GM18951 (cell line): ENCODE data around the gene TMEM109.

Source experiments
- POLR2A ChIP-seq: IDR thresholded peaks from 4 replicates; pipeline ENCODE4 v1.6.1; 2011; ENCODE audit warnings: mild to moderate bottlenecking; ENCODE audit not compliant: insufficient read length, insufficient read depth; ENCODE audit errors: extremely low read depth
- in situ Hi-C: fragments of 300-500 bp; cut with MboI; formaldehyde crosslinking; loops from one replicate; pipeline ENCODE4 v1.12.0; 2022; ENCODE audit warnings: low sequenced_read_pairs, mixed read lengths, inconsistent platforms; ENCODE audit not compliant: unreplicated experiment

Gene TMEM109

DNA sequence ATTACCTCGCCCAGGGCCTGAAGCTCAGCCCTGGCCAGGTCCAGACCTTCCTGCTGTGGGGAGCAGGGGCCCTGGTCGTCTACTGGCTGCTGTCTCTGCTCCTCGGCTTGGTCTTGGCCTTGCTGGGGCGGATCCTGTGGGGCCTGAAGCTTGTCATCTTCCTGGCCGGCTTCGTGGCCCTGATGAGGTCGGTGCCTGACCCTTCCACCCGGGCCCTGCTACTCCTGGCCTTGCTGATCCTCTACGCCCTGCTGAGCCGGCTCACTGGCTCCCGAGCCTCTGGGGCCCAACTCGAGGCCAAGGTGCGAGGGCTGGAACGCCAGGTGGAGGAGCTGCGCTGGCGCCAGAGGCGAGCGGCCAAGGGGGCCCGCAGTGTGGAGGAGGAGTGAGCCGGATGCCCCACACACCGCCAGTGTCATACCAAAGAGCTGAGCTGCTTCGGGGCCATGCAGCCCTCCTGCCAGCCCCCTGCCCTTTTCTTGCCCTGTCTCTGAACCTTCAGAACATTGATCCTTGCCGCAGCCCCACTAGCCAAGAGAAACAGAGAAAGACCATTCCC is 7.9 kb downstream of the TMEM109 start:
- in situ Hi-C loops = no loop called here
- no peak for TF ChIP-seq POLR2A

DNA sequence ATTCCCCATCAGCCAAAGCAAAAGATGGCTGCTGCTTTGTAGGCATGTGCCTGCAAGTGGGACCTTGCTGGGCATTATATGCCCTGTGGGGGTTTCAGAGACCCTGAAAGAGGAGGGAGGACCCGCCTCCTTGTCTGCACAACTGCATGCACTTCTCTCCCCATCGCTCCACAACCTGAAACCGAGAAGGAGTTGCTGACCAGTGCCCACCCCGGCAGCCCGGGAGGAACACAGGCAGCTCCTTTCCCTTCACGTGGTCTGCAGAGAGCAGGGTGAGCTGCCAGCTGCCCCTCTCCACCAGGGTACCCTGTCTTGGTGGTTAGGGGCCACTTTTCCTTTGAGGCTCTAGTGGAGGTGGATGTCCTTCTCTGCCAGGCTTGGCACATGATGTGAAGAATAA is 8.9 kb downstream of the TMEM109 start:
- in situ Hi-C loops = no loop called here

DNA sequence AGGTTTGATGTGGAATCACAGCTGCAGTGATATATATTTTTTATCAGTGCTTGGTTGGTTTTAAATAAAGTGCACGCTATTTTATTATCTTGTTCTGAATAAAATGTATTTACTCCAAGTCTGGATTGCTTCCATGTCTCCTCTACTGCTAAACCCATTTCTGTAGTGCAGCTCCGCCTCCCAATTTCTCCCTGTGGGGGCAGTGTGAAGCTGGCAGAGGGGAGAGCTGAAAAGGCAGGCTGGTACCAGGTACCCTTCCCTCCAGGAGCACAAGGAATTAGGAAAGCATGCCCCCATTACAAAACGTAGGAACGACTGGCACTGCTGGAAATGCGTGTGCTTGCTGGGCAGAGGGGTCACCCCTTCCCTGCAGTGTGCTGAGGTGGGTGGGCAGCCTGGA is 9.4 kb downstream of the TMEM109 start:
- in situ Hi-C loops = no loop called here

More for the DNA sequence above, 8.9 kb downstream of the TMEM109 start:
- TF ChIP-seq POLR2A = no peak

DNA sequence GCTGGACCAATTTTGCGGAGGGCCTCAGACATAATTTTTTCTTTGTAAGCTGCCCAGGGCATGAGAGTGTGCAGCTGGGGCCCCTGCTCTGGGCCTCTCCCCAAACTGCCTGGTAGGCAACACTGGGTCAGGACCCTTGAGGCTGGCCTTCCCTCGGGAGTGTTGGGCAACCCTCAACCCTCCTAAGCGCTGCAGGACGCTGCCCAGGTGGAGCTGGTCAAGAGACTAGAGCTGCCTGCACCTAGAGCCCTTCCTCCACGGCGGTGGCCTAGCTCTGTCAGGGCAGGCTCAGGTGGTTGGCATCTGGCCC is 9.8 kb downstream of the TMEM109 start:
- no peak for TF ChIP-seq POLR2A
- in situ Hi-C loops = no loop called here

More for the DNA sequence above, 9.4 kb downstream of the TMEM109 start:
- no peak for TF ChIP-seq POLR2A

DNA sequence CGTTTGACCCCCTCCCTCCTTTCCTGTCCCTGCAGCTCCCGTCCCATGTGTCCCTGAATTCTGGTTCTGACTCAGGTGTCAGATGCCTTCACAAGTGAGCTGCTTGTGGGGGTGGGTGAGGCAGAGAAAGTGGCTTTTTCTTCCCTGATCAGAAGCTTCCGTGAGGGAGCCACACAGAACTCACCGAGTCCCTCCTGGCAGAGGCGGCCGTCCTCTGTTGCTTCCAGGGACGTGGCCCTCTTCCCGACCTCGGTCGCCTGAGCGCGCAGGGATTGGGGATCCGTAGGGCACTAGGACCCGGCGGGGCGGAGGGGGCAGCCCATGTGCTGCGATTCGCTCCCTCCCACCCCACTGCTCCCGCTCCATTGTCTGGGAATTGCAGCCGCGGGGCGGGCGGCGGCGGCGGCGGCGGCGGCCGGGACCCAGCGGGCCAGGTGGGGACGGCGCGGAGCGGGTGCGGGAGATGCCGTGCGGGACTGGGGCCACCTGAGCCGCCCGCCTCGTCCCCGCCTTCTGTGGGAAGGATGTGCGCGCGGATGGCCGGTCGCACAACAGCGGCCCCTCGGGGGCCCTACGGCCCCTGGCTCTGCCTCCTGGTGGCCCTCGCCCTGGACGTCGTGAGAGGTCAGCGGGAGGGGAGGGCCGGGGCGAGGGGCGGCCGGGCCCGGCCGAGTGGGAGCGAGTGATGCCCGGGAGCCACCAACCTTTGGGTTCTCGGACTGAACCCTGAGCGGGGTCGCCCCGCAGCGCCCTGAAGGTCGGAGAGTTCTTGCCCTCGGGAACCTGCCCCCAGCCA is 10.3 kb downstream of the TMEM109 start, which contains the start of gene TMEM132A:
TSS of gene TMEM132A (plus strand) at position 351 of the 796 bp plus-strand sequence. CDS start at position 525, 174 bp downstream.
- peak; percentile 27 for TF ChIP-seq POLR2A
- in situ Hi-C loops = no loop called here

DNA sequence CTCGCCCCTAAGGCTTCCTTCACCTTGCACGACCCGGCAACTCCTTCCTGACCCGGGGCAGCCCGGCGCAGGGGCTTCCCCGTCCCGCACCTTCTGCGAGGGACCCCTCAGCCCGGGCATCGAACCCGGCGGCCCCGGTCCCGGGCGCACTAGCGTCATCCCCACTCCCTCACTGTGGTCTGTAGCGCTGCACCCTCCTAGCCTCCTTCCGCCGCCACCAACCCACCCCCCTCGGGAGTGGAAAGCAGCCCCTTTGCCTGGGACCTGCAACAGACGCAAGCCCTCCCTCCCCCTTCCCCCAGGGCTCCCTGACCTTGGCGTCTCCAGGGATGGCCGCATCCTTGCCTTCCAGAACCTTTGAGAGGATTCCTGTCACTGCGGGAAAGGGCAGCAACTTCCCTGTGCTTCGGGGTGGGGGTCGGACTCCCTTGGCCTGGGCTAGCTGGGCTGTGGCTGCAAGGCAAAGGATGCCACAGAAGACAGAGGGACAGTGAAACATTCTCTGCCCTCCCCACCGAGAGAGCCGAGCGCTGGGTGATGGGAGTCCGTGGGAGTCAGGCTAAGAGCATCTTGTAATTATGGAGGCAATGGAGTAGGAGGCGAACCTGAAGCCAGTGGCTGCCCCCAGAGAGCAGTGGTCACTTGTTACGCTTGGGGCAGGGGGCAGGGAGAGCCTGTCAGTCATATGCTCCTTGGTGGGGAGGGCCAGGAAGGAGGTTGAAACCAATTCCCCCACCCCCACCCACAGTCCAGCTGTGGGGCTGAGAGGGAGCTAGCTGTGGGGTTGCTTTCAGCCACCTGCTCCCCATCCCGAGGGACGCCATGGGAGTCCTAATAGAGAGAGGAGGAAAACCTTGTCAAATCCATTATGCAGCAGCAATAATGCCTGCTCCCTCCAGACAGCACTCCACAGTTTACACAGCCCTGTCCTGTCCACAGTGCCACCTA is 11.2 kb downstream of the TMEM109 start:
- in situ Hi-C loops = no loop called here
- no peak for TF ChIP-seq POLR2A

DNA sequence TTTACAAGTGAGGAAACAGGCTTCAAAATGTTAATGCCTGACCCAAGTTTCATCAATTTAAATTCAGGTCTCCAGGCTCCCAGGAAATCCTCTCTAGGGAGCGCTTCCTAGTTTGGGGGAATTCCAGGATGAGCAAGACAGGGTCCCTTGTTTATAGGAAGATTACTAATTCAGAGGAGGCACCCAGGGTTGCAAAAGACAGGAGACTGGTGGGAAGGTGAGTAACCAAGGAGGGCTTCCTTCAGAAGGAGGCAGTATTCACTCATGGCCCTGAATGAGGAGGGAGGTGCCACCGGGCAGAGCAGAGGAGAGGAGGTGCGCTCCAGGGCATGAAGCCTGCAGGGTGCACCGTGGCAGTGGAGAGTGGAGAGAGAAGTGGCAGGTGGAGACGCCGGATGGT is 11.9 kb downstream of the TMEM109 start:
- TF ChIP-seq POLR2A = no peak
- in situ Hi-C loops = no loop called here

DNA sequence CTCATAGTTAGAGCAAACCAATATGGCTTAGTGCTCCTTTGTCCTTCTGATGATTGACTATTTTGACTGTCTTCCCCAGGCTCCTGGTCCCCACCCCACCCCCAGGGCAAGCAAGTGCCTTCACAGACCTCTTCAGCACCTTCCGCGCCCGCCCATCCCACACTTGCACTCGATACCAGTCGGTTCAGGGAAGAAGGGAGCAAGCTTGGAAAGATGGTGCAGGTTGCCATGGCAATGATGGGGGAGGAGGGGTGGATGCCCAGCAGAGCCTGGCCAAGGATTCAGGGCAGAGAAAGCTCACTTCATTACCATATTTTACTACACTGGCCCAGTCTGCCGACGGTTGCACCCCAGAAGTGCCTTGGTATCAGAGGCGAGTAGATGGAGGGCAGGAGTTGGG is 12.5 kb downstream of the TMEM109 start:
- in situ Hi-C loops = no loop called here
- TF ChIP-seq POLR2A = no peak

DNA sequence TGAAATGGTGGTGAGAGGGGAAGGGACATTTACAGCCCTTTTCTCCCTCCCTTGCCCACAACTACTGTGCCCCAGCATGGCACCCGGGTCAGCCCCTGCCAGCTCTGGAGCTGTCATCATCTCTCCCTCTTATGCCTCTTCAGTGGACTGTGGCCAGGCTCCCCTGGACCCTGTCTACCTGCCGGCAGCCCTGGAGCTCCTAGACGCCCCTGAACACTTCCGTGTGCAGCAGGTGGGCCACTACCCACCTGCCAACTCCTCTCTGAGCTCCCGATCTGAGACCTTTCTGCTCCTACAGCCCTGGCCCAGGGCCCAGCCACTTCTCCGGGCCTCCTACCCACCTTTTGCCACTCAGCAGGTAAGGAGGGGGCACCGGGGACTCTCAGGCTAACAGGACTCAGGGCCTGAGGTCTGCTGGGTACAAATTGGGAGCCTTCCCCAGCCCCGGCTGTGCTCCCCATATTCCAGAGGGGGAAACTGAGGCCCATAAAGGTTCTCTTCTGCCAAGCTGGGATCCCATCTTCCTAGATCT is 13.2 kb downstream of the TMEM109 start:
- no peak for TF ChIP-seq POLR2A
- in situ Hi-C loops = no loop called here

DNA sequence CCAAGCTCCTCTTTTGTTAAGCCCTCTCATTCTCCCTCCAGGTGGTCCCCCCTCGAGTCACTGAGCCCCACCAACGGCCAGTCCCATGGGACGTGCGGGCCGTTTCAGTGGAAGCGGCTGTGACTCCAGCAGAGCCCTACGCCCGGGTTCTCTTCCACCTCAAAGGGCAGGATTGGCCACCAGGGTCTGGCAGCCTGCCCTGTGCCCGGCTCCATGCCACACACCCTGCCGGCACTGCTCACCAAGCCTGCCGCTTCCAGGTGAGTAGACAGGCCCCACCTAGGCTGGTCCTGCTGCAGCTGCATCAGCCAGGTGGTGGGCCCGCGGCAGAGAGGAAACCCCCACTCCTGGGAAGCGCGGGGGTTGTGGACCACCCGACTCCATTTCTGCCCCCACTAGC is 13.6 kb downstream of the TMEM109 start:
- TF ChIP-seq POLR2A = no peak
- in situ Hi-C loops = no loop called here

DNA sequence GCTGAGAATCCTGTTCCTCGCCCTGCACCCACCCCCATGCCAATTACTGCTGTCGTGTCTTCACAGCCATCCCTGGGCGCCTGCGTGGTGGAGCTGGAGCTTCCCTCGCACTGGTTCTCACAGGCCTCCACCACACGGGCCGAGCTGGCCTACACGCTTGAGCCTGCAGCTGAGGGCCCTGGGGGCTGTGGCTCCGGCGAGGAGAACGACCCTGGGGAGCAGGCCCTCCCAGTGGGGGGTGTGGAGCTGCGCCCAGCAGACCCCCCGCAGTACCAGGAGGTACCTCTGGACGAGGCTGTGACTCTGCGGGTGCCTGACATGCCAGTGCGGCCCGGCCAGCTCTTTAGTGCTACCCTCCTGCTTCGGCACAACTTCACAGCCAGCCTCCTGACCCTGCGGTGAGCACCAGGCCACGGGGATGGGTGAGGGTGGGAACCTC is 14.6 kb downstream of the TMEM109 start:
- in situ Hi-C loops = no loop called here
- TF ChIP-seq POLR2A = no peak

DNA sequence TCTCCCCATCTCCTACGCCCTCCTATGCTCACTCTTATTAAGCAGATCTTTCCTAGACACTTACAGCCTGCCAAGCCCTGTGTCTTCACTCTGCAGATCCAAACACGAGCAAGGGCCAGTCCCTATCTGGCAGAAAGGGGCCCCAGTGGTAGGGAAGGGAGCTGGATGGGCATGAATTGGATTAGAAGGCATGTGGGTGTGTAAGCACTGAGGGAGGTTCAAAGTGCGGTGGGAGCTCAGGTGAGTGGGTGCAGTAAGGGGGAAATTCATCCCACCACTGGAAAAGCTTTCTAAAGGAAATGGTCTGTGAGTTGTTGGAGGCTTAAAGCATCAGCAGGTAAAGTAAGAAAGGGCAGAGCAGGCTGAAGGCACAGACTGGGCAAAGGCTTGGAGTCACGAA is 15.8 kb downstream of the TMEM109 start:
- in situ Hi-C loops = no loop called here
- TF ChIP-seq POLR2A = no peak

DNA sequence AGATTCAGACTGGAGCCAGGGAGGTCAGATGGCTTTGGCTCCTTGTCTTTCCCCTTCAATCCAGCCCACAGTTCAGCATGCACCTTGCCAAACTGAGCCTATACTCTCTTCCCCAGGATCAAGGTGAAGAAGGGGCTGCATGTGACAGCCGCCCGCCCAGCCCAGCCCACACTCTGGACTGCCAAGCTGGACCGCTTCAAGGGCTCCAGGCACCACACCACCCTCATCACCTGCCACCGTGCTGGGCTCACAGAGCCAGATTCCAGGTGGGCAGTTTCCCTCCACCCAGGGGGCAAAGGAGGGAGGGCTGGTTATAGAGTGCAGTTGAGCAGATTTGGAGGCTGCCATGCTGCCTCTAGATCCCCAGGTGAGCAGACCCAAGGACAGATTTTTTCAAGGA is 16.4 kb downstream of the TMEM109 start:
- in situ Hi-C loops = no loop called here
- no peak for TF ChIP-seq POLR2A
